HG02852 (cell line): ENCODE measurements around the gene TXNDC16.
"Not testable (repeated sequence)": the region's sequence is repeated elsewhere in the genome, so short reads cannot be mapped to it uniquely, and the experiment has no call there.

Experiments
- ATAC-seq: cut with Tn5 transposase; IDR thresholded peaks from one replicate; pipeline ENCODE4 v1.9.1; 2021; ENCODE audit warnings: mild to moderate bottlenecking, moderate library complexity; ENCODE audit not compliant: unreplicated experiment

Gene TXNDC16

DNA sequence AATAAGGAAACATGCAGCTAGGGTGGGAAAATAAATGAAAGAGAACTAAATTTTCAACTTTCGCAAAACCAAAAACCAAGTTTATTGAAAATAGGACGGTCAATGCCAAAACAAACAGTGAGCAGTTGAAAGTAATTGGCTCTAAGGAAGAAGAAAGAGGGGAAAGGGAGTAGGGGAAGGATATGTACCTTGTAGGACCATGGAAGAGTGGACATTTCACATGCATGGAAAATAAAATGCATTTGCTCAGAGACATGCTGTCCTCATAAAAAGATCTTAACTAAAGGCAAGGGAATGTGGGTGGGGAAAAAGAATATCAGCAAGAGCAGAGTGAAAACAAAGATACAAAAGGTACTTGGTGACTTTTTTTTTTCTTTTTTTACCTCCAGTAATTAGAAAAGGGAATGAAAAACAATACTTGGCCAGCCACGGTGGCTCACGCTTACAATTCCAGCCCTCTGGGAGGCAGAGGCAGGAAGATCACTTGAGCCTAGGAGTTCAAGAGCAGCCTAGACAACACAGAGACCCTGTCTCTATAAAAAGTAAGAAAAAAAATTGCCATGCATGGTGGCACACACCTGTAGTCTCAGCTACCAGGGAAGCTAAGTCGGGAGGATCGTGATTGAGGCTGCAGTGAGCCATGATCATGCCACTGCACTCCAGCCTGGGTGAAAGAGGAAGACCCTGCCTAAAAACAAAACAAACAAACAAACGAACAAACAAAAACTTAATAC, 6.6 kb downstream of the TXNDC16 start:
- ATAC-seq = no peak

GRCh38 chr14:52538623-52539022, 13.7 kb downstream of the TXNDC16 start:
- no peak for ATAC-seq

DNA sequence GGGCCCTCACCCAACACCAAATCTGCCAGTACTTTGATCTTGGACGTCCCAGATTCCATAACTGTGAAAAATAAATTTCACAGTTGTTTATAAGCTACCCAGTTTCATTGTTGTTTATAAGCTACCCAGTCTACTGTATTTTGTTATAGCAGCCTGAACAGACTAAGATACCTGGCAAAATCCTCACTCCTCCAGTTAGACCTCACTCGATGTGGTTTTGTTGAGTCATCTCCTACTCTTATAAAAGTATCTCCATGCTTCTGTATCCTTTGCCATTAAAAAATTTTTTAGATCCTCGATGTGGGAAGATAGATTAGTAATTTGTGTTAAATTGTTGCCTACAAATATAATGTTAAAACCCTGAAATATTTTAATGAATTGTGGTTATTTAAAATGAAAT, 16.0 kb downstream of the TXNDC16 start:
- no peak for ATAC-seq

GRCh38 chr14:52531481-52531880, 20.8 kb downstream of the TXNDC16 start:
- no peak for ATAC-seq

- ATAC-seq = no peak
Measured at GRCh38 chr14:52527052-52527451, 25.3 kb downstream of the TXNDC16 start.

- no peak for ATAC-seq
Measured at GRCh38 chr14:52522581-52523345, 29.5 kb downstream of the TXNDC16 start.

DNA sequence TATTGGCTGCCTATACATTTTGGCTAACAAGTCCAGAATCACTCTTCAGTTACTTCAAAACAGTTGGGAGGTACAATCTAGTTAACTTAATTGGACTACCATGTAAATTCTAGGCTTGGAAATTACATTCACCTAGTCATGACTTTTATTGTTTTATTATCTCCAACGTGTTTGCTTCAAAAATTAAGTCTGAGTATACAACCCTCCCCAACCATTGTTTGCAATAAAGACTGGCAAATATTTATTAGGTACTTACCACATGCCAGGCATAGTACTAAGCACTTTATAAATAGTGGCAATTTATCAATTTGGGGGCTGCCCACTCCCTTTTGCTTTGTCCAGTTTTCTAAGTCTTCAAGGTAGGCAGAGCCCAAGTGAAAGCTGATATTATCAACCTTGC, 30.3 kb downstream of the TXNDC16 start:
- ATAC-seq = no peak

- ATAC-seq = no peak
Measured at GRCh38 chr14:52514046-52514811, 38.1 kb downstream of the TXNDC16 start.

GRCh38 chr14:52513249-52513648, 39.1 kb downstream of the TXNDC16 start:
- no peak for ATAC-seq

DNA sequence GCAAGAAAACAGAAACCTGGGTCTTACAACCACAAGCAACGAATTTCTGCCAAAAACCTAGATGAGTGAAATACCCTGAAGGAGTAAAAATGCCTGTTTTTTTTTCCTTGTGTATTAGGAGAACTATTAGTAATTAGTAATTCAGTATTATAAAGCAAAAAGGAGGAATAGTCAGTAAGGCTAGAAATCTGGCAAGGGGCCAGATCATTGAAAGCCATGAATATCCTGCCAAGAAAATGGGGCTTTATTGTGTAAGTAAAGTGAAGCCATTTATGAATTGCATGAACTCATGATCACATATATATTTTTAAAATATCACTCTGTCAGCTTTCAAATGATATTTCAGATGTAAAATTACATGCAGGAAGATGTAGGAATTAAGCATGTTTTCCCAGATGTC, 57.9 kb downstream of the TXNDC16 start:
- no peak for ATAC-seq

GRCh38 chr14:52485350-52485960, 66.8 kb downstream of the TXNDC16 start:
- no peak for ATAC-seq

DNA sequence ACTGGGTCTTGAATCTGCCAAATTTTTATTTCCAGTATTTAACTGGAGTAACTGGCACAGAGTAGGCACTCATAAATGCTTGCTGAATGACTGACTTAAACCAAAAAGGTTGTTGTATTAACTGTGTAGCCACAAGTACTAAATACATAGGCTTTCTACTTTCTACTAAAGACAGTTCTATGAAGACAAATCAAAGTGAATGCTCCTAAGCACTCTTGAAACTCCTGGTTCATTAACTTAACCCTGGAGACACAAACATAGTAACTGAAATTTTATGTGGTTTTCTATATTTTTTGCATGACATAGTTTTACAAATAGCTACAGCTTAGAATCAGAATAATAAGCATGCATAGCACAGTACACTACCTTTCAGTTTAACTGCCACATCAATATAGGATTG, 70.4 kb downstream of the TXNDC16 start:
- ATAC-seq = peak; percentile 62

- ATAC-seq = no peak
Measured at GRCh38 chr14:52473557-52473956, 78.7 kb downstream of the TXNDC16 start.

DNA sequence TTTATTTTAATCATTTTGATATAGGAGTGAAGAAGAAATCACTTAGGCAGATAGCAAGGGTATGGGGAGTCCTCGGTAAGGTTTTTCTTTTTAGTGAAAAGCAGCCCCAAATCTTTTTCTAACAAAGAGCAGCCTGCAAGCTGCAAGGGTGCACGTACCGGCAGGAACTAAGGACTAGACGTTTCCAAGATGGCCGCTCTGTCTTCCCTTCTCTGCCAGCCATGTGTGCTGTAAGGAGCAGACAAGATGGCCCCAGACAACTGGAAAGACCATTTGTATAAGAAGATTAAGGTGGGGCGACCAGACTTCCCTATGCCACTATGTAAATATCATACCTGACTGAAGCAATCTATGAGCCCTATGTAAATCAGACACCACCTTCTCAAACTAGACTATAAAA, 79.6 kb downstream of the TXNDC16 start:
- no peak for ATAC-seq

DNA sequence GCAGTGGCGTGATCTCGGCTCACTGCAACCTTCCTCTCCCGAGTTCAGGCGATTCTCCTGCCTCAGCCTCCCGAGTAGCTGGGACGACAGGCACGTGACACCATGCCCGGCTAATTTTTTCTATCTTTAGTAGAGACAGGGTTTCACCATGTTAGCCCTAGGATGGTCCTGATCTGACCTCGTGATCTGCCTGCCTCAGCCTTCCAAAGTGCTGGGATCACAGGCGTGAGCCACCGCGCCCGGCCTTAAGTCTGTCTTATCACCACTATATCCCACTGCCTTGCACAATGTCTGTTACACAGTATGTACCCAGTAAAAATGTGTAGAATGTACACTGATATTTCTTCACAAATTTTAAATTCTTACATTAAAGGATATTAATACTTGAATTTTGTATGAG, 80.1 kb downstream of the TXNDC16 start:
- not testable (repeated sequence) for ATAC-seq

DNA sequence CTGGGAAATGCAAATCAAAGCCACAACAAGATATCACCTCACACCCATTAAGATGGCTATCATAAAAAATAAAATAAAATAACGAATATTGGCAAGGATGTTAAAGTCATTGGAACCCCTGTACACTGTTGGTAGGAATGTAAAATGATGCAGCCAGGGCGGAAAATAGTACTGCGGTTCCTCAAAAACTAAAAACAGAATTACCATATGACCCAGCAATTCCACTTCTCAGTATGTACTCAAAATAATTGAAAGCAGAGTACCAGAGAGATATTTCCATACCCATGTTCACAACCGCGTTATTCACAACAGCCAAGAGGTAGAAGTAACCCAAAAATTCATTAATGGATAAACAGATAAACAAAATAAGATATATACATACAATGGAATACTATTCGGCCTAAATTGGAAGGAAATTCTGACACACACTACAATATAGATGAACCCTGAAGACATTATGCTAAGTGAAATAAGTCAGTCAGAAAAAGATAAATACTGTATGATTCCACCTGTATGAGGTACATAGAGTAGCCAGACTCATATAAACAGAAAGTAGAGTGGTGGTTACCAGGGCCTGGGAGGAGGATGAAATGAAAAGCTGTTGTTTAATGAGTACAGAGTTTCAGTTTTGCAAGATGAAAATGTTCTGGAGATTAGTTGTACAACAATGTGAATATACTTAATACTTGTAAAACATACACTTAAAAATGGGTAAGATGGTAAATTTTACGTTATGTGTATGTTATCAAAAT, 84.6 kb downstream of the TXNDC16 start:
- ATAC-seq = no peak

DNA sequence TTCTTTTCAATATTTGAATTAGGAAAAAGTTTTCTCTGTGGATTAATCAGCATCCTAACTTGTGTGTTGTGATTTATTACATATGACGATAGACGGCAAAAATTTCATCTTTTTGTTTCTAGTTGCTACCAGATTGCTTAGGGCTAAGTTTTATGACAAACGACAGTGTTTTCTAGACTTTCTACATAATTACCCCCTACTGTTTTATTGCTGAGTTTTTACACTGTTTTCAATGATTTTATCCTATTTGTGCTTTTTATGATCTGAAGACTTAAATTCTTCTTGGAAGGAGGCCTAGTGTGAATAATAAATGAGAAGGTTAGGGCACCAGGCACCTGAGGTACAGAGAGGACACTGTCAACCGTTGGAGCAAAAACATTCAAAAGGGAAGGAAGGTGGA, 88.1 kb downstream of the TXNDC16 start:
- no peak for ATAC-seq

- no peak for ATAC-seq
Measured at GRCh38 chr14:52463375-52463774, 88.9 kb downstream of the TXNDC16 start.

GRCh38 chr14:52461721-52462120, 90.6 kb downstream of the TXNDC16 start:
- ATAC-seq = no peak

DNA sequence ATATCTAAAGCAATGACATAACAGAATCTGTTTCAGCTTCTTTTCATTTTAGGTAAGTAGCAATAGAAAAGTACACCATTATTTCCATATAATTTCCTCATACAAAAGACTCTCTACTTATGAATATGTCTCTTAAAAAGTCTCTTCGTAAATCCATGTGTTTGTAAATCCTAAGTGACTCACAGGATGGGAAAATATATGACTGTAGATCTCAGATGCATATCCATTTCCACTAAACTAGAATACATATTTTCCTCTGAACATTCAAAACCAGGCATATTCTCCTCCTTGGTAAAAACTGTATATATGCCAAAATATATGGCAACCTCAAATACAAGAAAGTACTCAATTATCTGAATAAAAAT, 93.6 kb downstream of the TXNDC16 start:
- ATAC-seq = no peak

GRCh38 chr14:52457411-52457810, 94.9 kb downstream of the TXNDC16 start:
- ATAC-seq = no peak
